G401 (cell line): ENCODE measurements around the gene SLC36A3. TPM values are rescaled to one million over a fixed set of nuclear protein-coding genes. Genes with fewer than 3 reads are reported as not detected.

Experiments used
- total RNA-seq: library from RNA; depleted of rRNA; stranded (reverse); fragments of >200 nt; shearing (Covaris generic); gene quantifications from 2 replicates; pipeline ENCODE4 v1.2.3, GENCODE V29; 2014; rRNA removed

The SLC36A3 gene
- total RNA-seq, 1 experiment from 2014 or later = not detected

Other genes starting within 250 kb of the SLC36A3 start
- gene TNIP1, start 222.7 kb downstream of the SLC36A3 start, total RNA-seq = 32.2 and 40.4 TPM in 2 replicates
- gene ANXA6, start 146.0 kb downstream of the SLC36A3 start, total RNA-seq = 299 and 371 TPM in 2 replicates
- gene CCDC69, start 79.7 kb downstream of the SLC36A3 start, total RNA-seq = 3.9 and 7.0 TPM in 2 replicates
- gene GM2A, start 50.6 kb downstream of the SLC36A3 start, total RNA-seq = 35.0 and 39.8 TPM in 2 replicates
- gene SLC36A2, start 43.8 kb upstream of the SLC36A3 start, total RNA-seq = not detected in 2 replicates
- 2.0 and 4.4 TPM in 2 replicates for gene SLC36A1, start 143.8 kb upstream of the SLC36A3 start, total RNA-seq